Measurements from ENCODE around the gene KCNMA1.

DNA sequence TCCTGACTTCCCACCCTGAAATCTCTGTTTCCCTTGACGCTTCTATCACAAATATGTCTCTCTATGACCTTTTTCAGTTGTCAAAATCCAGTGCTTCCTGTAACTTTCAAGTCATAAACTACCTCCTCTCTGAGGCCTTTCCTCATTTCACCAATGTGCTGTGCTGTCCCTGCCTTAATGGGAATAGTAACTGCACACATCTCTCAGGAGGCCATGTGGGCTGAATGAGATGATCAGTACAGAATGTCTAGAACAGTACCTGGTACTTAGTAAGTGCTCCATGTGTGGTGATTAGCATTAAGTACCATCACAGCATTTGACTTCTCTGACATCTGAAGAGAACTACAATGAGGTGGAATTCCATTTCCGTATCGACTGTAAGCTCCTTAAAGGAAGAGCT lies 588.5 kb downstream of the KCNMA1 start:
- TF ChIP-seq, protein P1, sequence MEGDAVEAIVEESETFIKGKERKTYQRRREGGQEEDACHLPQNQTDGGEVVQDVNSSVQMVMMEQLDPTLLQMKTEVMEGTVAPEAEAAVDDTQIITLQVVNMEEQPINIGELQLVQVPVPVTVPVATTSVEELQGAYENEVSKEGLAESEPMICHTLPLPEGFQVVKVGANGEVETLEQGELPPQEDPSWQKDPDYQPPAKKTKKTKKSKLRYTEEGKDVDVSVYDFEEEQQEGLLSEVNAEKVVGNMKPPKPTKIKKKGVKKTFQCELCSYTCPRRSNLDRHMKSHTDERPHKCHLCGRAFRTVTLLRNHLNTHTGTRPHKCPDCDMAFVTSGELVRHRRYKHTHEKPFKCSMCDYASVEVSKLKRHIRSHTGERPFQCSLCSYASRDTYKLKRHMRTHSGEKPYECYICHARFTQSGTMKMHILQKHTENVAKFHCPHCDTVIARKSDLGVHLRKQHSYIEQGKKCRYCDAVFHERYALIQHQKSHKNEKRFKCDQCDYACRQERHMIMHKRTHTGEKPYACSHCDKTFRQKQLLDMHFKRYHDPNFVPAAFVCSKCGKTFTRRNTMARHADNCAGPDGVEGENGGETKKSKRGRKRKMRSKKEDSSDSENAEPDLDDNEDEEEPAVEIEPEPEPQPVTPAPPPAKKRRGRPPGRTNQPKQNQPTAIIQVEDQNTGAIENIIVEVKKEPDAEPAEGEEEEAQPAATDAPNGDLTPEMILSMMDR (IDR thresholded peaks at IDR 0.05), result no peak
- TF ChIP-seq ZFX (IDR thresholded peaks at IDR 0.05; ENCODE audit: borderline replicate concordance), result no peak

Data from 22Rv1 (cell line).